Large intestine (tissue), 3 donors: Measurements from ENCODE around the gene BSCL2. TPM values are rescaled to one million over a fixed set of nuclear protein-coding genes. Genes with fewer than 3 reads are reported as not detected.
"Not testable (repeated sequence)": the region's sequence is repeated elsewhere in the genome, so short reads cannot be mapped to it uniquely, and the experiment has no call there.

Experiments
- DNase-seq, 2 donors: peaks; one replicate each; pipeline versions ENCODE4 v3.0.0 to v3.0.0-alpha.2; 2013
- H3K27ac ChIP-seq: one replicate; pipeline ENCODE4 v1.5.1; 2013; ENCODE audit warnings: low read length
- H3K27me3 ChIP-seq: 2 replicates; pipeline ENCODE4 v1.6.1; 2013; ENCODE audit warnings: low read length; ENCODE audit not compliant: control insufficient read depth, insufficient read depth
- H3K36me3 ChIP-seq: 2 replicates; pipeline ENCODE4 v1.6.1; 2013; ENCODE audit warnings: low read length; ENCODE audit not compliant: control insufficient read depth, insufficient read depth
- H3K4me1 ChIP-seq: one replicate; pipeline ENCODE4 v1.6.1; 2013; ENCODE audit warnings: low read length; ENCODE audit not compliant: control insufficient read depth, insufficient read depth
- H3K4me3 ChIP-seq: one replicate; pipeline ENCODE4 v1.5.1; 2013; ENCODE audit warnings: low read length
- H3K9me3 ChIP-seq: one replicate; pipeline ENCODE4 v1.6.1; 2013; ENCODE audit warnings: mild to moderate bottlenecking, low read depth, low read length, moderate library complexity; ENCODE audit not compliant: control insufficient read depth
- whole genome bisulfite sequencing: methylation state at CpG from one replicate; pipeline ENCODE4 v1.1.5; 2013; ENCODE audit warnings: low lambda C conversion rate; ENCODE audit not compliant: insufficient coverage; 5-methylcytosine and 5-hydroxymethylcytosine counted together
- polyA plus RNA-seq: library from polyadenylated mRNA; unstranded; fragments of 120-200 nt; gene quantifications from one replicate; pipeline ENCODE4 v1.2.1, GENCODE V29; 2013

BSCL2 gene
- polyA plus RNA-seq, 1 donor = 38.6 TPM

DNA sequence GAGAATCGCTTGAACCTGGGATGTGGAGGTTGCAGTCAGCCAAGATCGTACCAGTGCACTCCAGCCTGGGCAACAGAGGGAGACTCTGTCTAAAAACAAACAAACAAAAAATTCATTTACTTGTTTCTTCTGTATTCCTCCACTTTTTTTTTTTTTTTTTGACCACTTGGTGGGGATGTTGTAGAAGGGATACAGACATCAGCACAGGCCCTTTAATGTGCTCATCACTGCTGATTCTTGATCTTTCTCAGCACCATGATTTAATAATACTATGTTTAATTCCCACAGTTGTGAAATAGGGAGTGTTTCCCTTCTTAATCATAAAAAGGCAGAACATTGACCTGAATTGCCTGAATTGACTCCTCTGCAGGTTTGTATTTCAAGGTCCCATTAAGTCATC, 25.6 kb upstream of the BSCL2 start:
- no peaks in the 10 kb centered on the region for H3K27me3 ChIP-seq
- no peak overlapping the region for H3K27ac ChIP-seq
- no peak for DNase-seq
- no peaks in the 10 kb centered on the region for H3K9me3 ChIP-seq
- H3K36me3 ChIP-seq = peaks cover 26% of the 10 kb centered on the region
- no peak overlapping the region for H3K4me3 ChIP-seq
- no peaks in the 10 kb centered on the region for H3K4me1 ChIP-seq
- WGBS = 100% methylated on average over 2 of the region's 2 CpGs

DNA sequence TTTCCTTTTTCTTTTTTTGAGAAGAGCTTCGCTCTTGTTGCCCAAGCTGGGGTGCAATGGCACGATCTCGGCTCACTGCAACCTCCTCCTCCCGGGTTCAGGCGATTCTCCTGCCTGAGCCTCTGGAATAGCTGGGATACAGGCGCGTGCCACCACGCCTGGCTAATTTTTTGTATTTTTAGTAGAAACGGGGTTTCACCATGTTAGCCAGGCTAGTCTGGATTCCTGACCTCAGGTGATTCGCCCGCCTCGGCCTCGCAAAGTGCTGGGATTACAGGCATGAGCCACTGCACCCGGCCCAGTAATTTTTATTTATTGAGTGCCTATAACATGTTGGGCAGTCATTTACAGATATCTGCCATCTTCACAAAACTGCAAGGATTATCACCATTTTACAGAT, 22.9 kb upstream of the BSCL2 start:
- H3K4me3 ChIP-seq = peak overlapping the region; percentile 66
- 93% methylated on average over 3 of the region's 14 CpGs for WGBS
- not testable (repeated sequence) for H3K27ac ChIP-seq

GRCh38 chr11:62728171-62728988, 21.2 kb upstream of the BSCL2 start, which contains the start of gene TTC9C:
Gene TTC9C (plus strand): TSS chr11:62728486. CDS start chr11:62728849, 363 bp downstream.
- H3K27ac ChIP-seq = peak within 1 kb of the TSS; percentile 90
- peaks cover 12% of the 10 kb centered on the region for H3K36me3 ChIP-seq
- no peaks in the 10 kb centered on the region for H3K27me3 ChIP-seq
- H3K9me3 ChIP-seq = no peaks in the 10 kb centered on the region
- H3K4me1 ChIP-seq = no peaks in the 10 kb centered on the region
- WGBS = no CpG with 5 or more reads among the region's 29 CpGs
- peak; percentile 77 to 90 for DNase-seq
- peak within 1 kb of the TSS; percentile 66 for H3K4me3 ChIP-seq

More for the DNA sequence above, 22.9 kb upstream of the BSCL2 start:
- not testable (repeated sequence) for H3K9me3 ChIP-seq, H3K27me3 ChIP-seq, DNase-seq, H3K4me1 ChIP-seq
- H3K36me3 ChIP-seq = peaks cover 13% of the 10 kb centered on the region

DNA sequence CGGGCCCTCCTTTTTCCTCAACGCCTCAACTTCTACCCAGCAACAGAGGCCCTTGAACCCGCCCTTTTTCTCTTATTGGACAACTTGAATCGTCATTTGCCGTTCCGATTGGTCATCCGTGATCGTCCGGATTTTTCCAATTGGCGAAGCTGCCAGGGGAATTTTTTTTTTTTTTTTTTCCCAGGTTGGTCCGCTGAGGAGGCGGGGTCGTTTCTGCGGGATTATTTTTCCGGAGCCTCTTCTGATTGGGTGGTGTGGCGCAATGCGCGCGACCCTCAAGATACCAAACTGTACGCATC, 20.6 kb upstream of the BSCL2 start:
- whole genome bisulfite sequencing = no CpG with 5 or more reads among the region's 20 CpGs
- Histone ChIP-seq H3K27ac (peak overlapping the region; percentile 90), H3K36me3 (peaks cover 13% of the 10 kb centered on the region), H3K4me1 (no peaks in the 10 kb centered on the region), H3K4me3 (peak overlapping the region; percentile 66), H3K9me3 (no peaks in the 10 kb centered on the region), H3K27me3 (no peaks in the 10 kb centered on the region)
- peak; percentile 95 to 99 for DNase-seq

GRCh38 chr11:62727165-62727871, 20.1 kb upstream of the BSCL2 start, which contains the start of gene HNRNPUL2:
Gene HNRNPUL2 (minus strand): TSS chr11:62727457. CDS start chr11:62727156, 301 bp downstream.
- Histone ChIP-seq H3K4me3 (peak within 1 kb of the TSS; percentile 66), H3K9me3 (no peaks in the 10 kb centered on the region), H3K4me1 (no peaks in the 10 kb centered on the region), H3K27ac (peak within 1 kb of the TSS; percentile 90), H3K36me3 (peaks cover 18% of the 10 kb centered on the region), H3K27me3 (no peaks in the 10 kb centered on the region)
- peak; percentile 99 for DNase-seq
- no CpG with 5 or more reads among the region's 72 CpGs for WGBS

GRCh38 chr11:62726915-62727164, 19.6 kb upstream of the BSCL2 start:
- peaks cover 23% of the 10 kb centered on the region for H3K36me3 ChIP-seq
- no peak for DNase-seq
- H3K27me3 ChIP-seq = no peaks in the 10 kb centered on the region
- no CpG with 5 or more reads among the region's 37 CpGs for WGBS
- no peaks in the 10 kb centered on the region for H3K9me3 ChIP-seq
- H3K4me3 ChIP-seq = peak overlapping the region; percentile 66
- no peaks in the 10 kb centered on the region for H3K4me1 ChIP-seq
- peak overlapping the region; percentile 90 for H3K27ac ChIP-seq

DNA sequence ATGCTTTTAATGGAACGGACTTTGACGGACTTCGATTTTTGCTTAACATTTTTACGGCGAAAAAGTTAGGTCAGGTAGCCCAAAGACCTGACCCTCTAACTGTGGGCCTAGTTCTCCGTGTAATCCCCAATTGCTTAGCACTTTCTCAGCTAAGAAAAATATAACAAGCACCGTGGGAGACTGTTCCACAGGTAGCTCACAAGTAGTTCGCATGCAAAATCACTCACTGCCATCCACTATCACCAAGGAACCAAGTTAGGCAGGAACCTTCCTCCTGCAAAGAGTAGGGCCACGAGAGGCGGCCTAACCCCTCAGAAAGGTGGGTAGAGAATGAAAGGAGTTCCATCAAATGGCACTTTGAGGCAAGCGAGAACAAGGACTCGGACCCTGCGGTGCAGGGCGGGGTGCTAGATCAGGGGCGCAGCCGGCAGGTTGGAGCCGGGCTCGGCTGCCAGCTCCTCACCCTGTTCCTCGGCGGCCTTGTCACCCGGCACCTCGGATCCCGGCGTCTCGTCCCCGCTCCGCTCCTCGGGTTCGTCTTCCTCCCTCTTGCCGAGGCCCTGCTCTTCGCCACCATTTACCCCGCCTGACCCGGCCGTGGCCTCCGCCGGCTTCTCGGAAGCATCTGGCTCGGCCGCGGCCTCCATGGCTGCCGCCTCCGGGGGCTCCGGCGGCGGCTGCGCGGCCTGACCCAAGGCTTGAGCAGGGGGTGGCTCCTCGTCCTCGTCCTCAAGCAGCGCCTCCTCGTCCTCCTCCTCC, 19.1 kb upstream of the BSCL2 start:
- Histone ChIP-seq H3K27me3 (no peaks in the 10 kb centered on the region), H3K36me3 (peaks cover 28% of the 10 kb centered on the region), H3K4me3 (peak overlapping the region; percentile 66), H3K4me1 (no peaks in the 10 kb centered on the region), H3K9me3 (no peaks in the 10 kb centered on the region), H3K27ac (peak overlapping the region; percentile 90)
- WGBS = no CpG with 5 or more reads among the region's 51 CpGs
- DNase-seq = no peak

DNA sequence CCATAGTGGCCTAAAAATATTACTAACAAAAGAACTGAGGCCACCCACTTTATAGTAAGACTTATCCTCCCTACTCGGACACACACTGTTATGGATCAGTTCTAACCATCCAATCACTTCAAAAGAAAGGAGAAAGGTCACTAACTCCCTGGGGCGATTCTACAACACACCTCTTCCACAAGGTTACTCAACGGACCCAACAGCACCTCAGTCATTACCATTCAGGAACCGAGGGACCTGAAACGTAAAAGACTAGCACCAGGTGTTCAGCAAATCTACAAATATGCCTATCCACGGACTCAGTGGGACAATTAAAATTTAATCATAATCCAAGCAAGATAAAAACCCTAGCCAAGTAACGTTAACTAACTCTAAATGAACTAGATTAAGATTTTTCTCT, 18.4 kb upstream of the BSCL2 start:
- peak overlapping the region; percentile 90 for H3K27ac ChIP-seq
- H3K4me1 ChIP-seq = no peaks in the 10 kb centered on the region
- WGBS = no CpG with 5 or more reads among the region's 7 CpGs
- H3K4me3 ChIP-seq = peak overlapping the region; percentile 66
- no peaks in the 10 kb centered on the region for H3K27me3 ChIP-seq
- peaks cover 35% of the 10 kb centered on the region for H3K36me3 ChIP-seq
- H3K9me3 ChIP-seq = no peaks in the 10 kb centered on the region
- DNase-seq = peak in 1 of 2 donors; percentile 49

DNA sequence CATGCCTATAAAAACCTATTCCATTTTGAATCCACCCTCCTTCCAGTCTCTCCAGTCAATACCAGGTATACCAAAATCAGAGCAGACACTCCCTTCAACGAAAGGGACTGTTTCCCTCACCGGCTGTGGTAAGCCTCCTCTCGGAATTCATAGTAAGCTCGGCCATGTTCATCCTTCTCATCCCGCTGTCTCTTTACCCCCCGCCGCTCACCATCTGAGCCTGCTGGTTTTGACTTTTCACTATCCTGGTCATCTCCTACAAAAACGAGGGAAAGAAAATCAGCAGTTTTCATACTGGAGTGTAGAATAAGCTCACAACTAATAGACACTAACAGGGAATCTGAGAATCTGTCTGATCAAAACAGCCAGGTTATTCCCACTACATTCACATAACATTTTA, 16.9 kb upstream of the BSCL2 start:
- H3K4me3 ChIP-seq = peak overlapping the region; percentile 66
- H3K36me3 ChIP-seq = peaks cover 49% of the 10 kb centered on the region
- no peak overlapping the region for H3K27ac ChIP-seq
- no CpG with 5 or more reads among the region's 8 CpGs for WGBS
- no peaks in the 10 kb centered on the region for H3K4me1 ChIP-seq
- H3K9me3 ChIP-seq = no peaks in the 10 kb centered on the region
- no peaks in the 10 kb centered on the region for H3K27me3 ChIP-seq
- DNase-seq = no peak

DNA sequence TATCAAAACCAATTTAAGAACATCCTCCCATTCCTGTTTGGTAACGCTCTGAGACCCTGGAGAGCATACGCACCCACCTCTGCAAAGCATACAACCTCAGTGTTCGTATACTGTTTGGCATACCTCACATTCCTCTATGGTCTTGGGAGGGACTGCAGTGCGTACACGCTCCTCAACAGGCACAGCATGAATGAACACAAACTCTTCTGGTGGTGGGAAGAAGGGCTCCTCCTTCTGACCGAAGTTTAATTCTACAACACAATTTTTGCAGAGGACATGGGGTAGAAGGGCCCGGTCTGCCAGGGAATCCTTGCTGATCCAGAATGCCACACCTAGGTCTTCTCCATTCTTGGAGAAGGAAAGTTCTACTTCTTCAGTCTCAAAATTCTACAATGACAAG, 14.8 kb upstream of the BSCL2 start:
- peaks cover 70% of the 10 kb centered on the region for H3K36me3 ChIP-seq
- peaks cover under 1% of the 10 kb centered on the region for H3K4me1 ChIP-seq
- H3K4me3 ChIP-seq = no peak overlapping the region
- no peak for DNase-seq
- H3K9me3 ChIP-seq = no peaks in the 10 kb centered on the region
- H3K27me3 ChIP-seq = no peaks in the 10 kb centered on the region
- no peak overlapping the region for H3K27ac ChIP-seq
- WGBS = 80% methylated on average over 1 of the region's 7 CpGs
